ENCODE measurements around the gene ZNF148.

The ZNF148 gene

GRCh38 chr3:125190786-125191185 is 184.3 kb downstream of the ZNF148 start:
- Mint-ChIP-seq H3K9me3 (no peaks in the 10 kb centered on the region), H3K4me3 (no peak overlapping the region), H3K4me1 (peaks cover 8% of the 10 kb centered on the region), H3K27me3 (no peaks in the 10 kb centered on the region), H3K27ac (no peak overlapping the region), H3K36me3 (no peaks in the 10 kb centered on the region)

- Mint-ChIP-seq H3K36me3 (no peaks in the 10 kb centered on the region), H3K4me3 (no peak overlapping the region), H3K27me3 (no peaks in the 10 kb centered on the region), H3K27ac (no peak overlapping the region), H3K4me1 (peaks cover 8% of the 10 kb centered on the region), H3K9me3 (no peaks in the 10 kb centered on the region)
These were observed 185.6 kb downstream of the ZNF148 start for GRCh38 chr3:125189378-125190165.

GRCh38 chr3:125188955-125189354 is 186.2 kb downstream of the ZNF148 start:
- Mint-ChIP-seq H3K4me1 (peaks cover 8% of the 10 kb centered on the region), H3K27me3 (no peaks in the 10 kb centered on the region), H3K9me3 (no peaks in the 10 kb centered on the region), H3K27ac (no peak overlapping the region), H3K4me3 (no peak overlapping the region), H3K36me3 (no peaks in the 10 kb centered on the region)

GRCh38 chr3:125187599-125187910 is 187.6 kb downstream of the ZNF148 start:
- Mint-ChIP-seq H3K4me1 (peaks cover 8% of the 10 kb centered on the region), H3K27ac (no peak overlapping the region), H3K9me3 (no peaks in the 10 kb centered on the region), H3K4me3 (no peak overlapping the region), H3K36me3 (no peaks in the 10 kb centered on the region), H3K27me3 (no peaks in the 10 kb centered on the region)

GRCh38 chr3:125186800-125187598 is 188.1 kb downstream of the ZNF148 start:
- Mint-ChIP-seq H3K4me3 (no peak overlapping the region), H3K4me1 (peaks cover 8% of the 10 kb centered on the region), H3K9me3 (no peaks in the 10 kb centered on the region), H3K36me3 (no peaks in the 10 kb centered on the region), H3K27me3 (no peaks in the 10 kb centered on the region), H3K27ac (no peak overlapping the region)

- Mint-ChIP-seq H3K27ac (no peak overlapping the region), H3K4me3 (no peak overlapping the region), H3K36me3 (no peaks in the 10 kb centered on the region), H3K9me3 (no peaks in the 10 kb centered on the region), H3K4me1 (peaks cover 8% of the 10 kb centered on the region), H3K27me3 (no peaks in the 10 kb centered on the region)
These were observed 188.8 kb downstream of the ZNF148 start for GRCh38 chr3:125186261-125186787.

GRCh38 chr3:125185805-125186204 is 189.3 kb downstream of the ZNF148 start:
- H3K9me3 Mint-ChIP-seq, result no peaks in the 10 kb centered on the region
- H3K36me3 Mint-ChIP-seq, result no peaks in the 10 kb centered on the region
- peaks cover 8% of the 10 kb centered on the region for H3K4me1 Mint-ChIP-seq
- H3K27me3 Mint-ChIP-seq, result no peaks in the 10 kb centered on the region
- no peak overlapping the region for H3K4me3 Mint-ChIP-seq
- H3K27ac Mint-ChIP-seq, result no peak overlapping the region

GRCh38 chr3:125179884-125180240 is 195.3 kb downstream of the ZNF148 start:
- Mint-ChIP-seq H3K27ac (no peak overlapping the region), H3K36me3 (peaks cover 2% of the 10 kb centered on the region), H3K27me3 (no peaks in the 10 kb centered on the region), H3K9me3 (no peaks in the 10 kb centered on the region), H3K4me1 (no peaks in the 10 kb centered on the region), H3K4me3 (no peak overlapping the region)

- H3K4me3 Mint-ChIP-seq, result no peak overlapping the region
- no peaks in the 10 kb centered on the region for H3K27me3 Mint-ChIP-seq
- H3K27ac Mint-ChIP-seq, result no peak overlapping the region
- H3K9me3 Mint-ChIP-seq, result no peaks in the 10 kb centered on the region
- peaks cover 2% of the 10 kb centered on the region for H3K36me3 Mint-ChIP-seq
- no peaks in the 10 kb centered on the region for H3K4me1 Mint-ChIP-seq
These were observed 195.8 kb downstream of the ZNF148 start for GRCh38 chr3:125179143-125179883.

GRCh38 chr3:125177746-125178145 is 197.4 kb downstream of the ZNF148 start:
- Mint-ChIP-seq H3K9me3 (no peaks in the 10 kb centered on the region), H3K27ac (no peak overlapping the region), H3K36me3 (peaks cover 5% of the 10 kb centered on the region), H3K4me3 (no peak overlapping the region), H3K4me1 (no peaks in the 10 kb centered on the region), H3K27me3 (no peaks in the 10 kb centered on the region)

Data from activated naive CD4-positive, alpha-beta T cell treated with anti-CD3 and anti-CD28 coated beads, Interleukin-2, amount 50 U/mL, for 24 hours (primary cell).